Panc1 (cell line): ENCODE measurements around the gene JADE2.

Source experiments
- SIN3A ChIP-seq: IDR thresholded peaks from 2 replicates; pipeline ENCODE4 v1.6.1; 2012; ENCODE audit warnings: low read depth, mild to moderate bottlenecking, low read length, moderate library complexity, borderline replicate concordance; ENCODE audit not compliant: insufficient read depth
- TF ChIP-seq, protein P1 (sequence below): fragments of 450-650 bp; IDR thresholded peaks from 2 replicates; pipeline ENCODE4 v1.5.1; 2017; ENCODE audit warnings: mild to moderate bottlenecking

- TF ChIP-seq, protein P1, sequence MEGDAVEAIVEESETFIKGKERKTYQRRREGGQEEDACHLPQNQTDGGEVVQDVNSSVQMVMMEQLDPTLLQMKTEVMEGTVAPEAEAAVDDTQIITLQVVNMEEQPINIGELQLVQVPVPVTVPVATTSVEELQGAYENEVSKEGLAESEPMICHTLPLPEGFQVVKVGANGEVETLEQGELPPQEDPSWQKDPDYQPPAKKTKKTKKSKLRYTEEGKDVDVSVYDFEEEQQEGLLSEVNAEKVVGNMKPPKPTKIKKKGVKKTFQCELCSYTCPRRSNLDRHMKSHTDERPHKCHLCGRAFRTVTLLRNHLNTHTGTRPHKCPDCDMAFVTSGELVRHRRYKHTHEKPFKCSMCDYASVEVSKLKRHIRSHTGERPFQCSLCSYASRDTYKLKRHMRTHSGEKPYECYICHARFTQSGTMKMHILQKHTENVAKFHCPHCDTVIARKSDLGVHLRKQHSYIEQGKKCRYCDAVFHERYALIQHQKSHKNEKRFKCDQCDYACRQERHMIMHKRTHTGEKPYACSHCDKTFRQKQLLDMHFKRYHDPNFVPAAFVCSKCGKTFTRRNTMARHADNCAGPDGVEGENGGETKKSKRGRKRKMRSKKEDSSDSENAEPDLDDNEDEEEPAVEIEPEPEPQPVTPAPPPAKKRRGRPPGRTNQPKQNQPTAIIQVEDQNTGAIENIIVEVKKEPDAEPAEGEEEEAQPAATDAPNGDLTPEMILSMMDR = no peak
- no peak for TF ChIP-seq SIN3A
These were observed 11.4 kb downstream of the JADE2 start for GRCh38 chr5:134536876-134537275.
